Cardiac septum (tissue), 1 donor: Measurements from ENCODE around the gene TAF11L4. TPM values are rescaled to one million over a fixed set of nuclear protein-coding genes. Genes with fewer than 3 reads are reported as not detected.
A peak's percentile ranks its signal among the peaks of the same experiment; 100 is the strongest.
"Not testable (repeated sequence)": the region's sequence is repeated elsewhere in the genome, so short reads cannot be mapped to it uniquely, and the experiment has no call there.

Experiments used
- DNase-seq: peaks from one replicate; pipeline ENCODE4 v3.0.0-alpha.2; 2020; ENCODE audit warnings: low spot score
- intact Hi-C: fragments of 100-400 bp; cut with DNase I; formaldehyde crosslinking; loops from one replicate; pipeline ENCODE4 v1.14.0; 2022
- long read RNA-seq: library from polyadenylated mRNA; unstranded; transcript quantifications from one replicate; pipeline ENCODE4 v2.0.0, GENCODE V29; 2021
- total RNA-seq: library from RNA; stranded (reverse); fragmentation: NEBNext Ultra II Directional; extraction: Animal tissue kit (Norgen Biotek cat#: 25700); gene quantifications from one replicate; pipeline ENCODE4 v1.2.1, GENCODE V29; 2021
- donor health status: DM: no; HTN: no; CAD: no.

The TAF11L4 gene
- total RNA-seq: not detected
- long read RNA-seq: 0 reads

GRCh38 chr5:17521501-17521900, at the start of gene TAF11L4:
Gene TAF11L4 (plus strand): TSS chr5:17521801.
- intact Hi-C loops, DNase-seq: not testable (repeated sequence)

- intact Hi-C loops, DNase-seq: not testable (repeated sequence)
These were observed 46.5 kb upstream of the TAF11L4 start for GRCh38 chr5:17475064-17475463.

GRCh38 chr5:17477043-17477442, 44.6 kb upstream of the TAF11L4 start:
- DNase-seq: no peak

GRCh38 chr5:17477573-17478265, 43.9 kb upstream of the TAF11L4 start:
- no peak for DNase-seq

More at GRCh38 chr5:17477043-17477442, 44.6 kb upstream of the TAF11L4 start:
- intact Hi-C loops: no loop called here

GRCh38 chr5:17481378-17481777, 40.2 kb upstream of the TAF11L4 start:
- intact Hi-C loops: no loop called here
- DNase-seq: no peak

More at GRCh38 chr5:17477573-17478265, 43.9 kb upstream of the TAF11L4 start:
- intact Hi-C loops: no loop called here

- intact Hi-C loops: no loop called here
- DNase-seq: no peak
These were observed 38.8 kb upstream of the TAF11L4 start for GRCh38 chr5:17482790-17483189.

GRCh38 chr5:17486464-17487173, 35.0 kb upstream of the TAF11L4 start:
- DNase-seq, intact Hi-C loops: not testable (repeated sequence)

GRCh38 chr5:17487174-17487512, 34.5 kb upstream of the TAF11L4 start:
- DNase-seq: no peak
- intact Hi-C loops: no loop called here

GRCh38 chr5:17491257-17491656, 30.3 kb upstream of the TAF11L4 start:
- intact Hi-C loops, DNase-seq: not testable (repeated sequence)

- intact Hi-C loops: no loop called here
- DNase-seq: no peak
These were observed 28.8 kb upstream of the TAF11L4 start for GRCh38 chr5:17492770-17493169.

- intact Hi-C loops: no loop called here
- DNase-seq: no peak
These were observed 24.2 kb upstream of the TAF11L4 start for GRCh38 chr5:17497446-17497845.

GRCh38 chr5:17497931-17498330, 23.7 kb upstream of the TAF11L4 start, which contains the start of gene TAF11L2:
Gene TAF11L2 (plus strand): TSS chr5:17498231.
- intact Hi-C loops, DNase-seq: not testable (repeated sequence)

GRCh38 chr5:17511775-17512325, 9.8 kb upstream of the TAF11L4 start:
- no peak for DNase-seq

GRCh38 chr5:17517526-17517925, 4.1 kb upstream of the TAF11L4 start:
- DNase-seq: peak; percentile 89
- intact Hi-C loops: not testable (repeated sequence)

More at GRCh38 chr5:17511775-17512325, 9.8 kb upstream of the TAF11L4 start:
- intact Hi-C loops: no loop called here

GRCh38 chr5:17518067-17518466, 3.5 kb upstream of the TAF11L4 start, which contains the start of gene TAF11L3:
Gene TAF11L3 (plus strand): TSS chr5:17518367.
- DNase-seq, intact Hi-C loops: not testable (repeated sequence)

GRCh38 chr5:17519508-17519907, 2.1 kb upstream of the TAF11L4 start:
- intact Hi-C loops, DNase-seq: not testable (repeated sequence)

- intact Hi-C loops: not testable (repeated sequence)
These were observed 3.3 kb downstream of the TAF11L4 start, which contains the start of gene TAF11L5 for GRCh38 chr5:17524935-17525334. Gene TAF11L5 (plus strand): TSS chr5:17525235.

GRCh38 chr5:17526504-17526903, 4.9 kb downstream of the TAF11L4 start:
- intact Hi-C loops: not testable (repeated sequence)
- DNase-seq: peak; percentile 86

More at GRCh38 chr5:17524935-17525334, 3.3 kb downstream of the TAF11L4 start, which contains the start of gene TAF11L5:
- DNase-seq: not testable (repeated sequence)

- intact Hi-C loops, DNase-seq: not testable (repeated sequence)
These were observed 6.8 kb downstream of the TAF11L4 start, which contains the start of gene TAF11L6 for GRCh38 chr5:17528369-17528768. Gene TAF11L6 (plus strand): TSS chr5:17528669.
